ENCODE measurements around the gene GRAMD1B.
"Not testable (repeated sequence)": the region's sequence is repeated elsewhere in the genome, so short reads cannot be mapped to it uniquely, and the experiment has no call there.

Gene GRAMD1B

DNA sequence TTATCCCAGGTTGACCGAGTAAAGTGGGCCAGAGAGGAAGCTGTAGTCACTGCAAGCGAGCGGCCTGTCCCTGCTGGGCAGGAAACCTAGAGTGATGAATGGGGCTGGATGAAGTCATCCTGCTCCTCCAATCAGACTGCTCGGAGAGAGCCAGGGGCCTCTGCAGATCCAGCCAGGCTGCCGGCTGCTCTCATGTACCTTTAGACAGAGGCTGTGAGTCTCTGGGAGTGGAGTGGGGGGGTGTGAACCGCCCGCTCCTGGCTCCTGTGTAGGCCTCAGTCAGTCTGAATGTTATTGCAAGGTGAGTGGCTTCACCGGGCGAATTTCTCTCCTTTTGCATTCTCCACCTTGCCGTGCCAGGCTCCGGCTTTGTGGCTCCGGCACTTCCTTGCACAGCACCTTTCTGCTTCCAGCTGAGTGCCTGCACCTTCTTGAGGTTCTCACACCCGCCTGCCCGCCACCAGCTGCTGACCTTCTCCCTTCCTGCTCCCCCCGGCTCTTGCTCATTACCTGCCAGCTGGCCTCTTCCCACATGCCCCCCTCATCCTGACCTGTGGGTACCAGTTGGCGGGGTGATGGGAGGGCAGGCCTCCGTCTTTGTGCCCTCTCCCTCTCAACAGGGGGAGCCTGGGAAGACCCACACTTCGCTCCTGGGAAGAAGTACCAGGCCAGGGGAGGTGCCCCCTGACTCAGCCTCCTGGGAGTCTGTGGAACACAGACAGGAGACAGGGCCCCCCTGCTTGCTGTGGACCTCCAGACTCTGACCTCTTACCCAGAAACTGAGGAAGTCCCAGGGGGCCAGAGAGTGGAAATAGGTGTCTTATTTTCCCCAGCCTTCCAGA is 79.9 kb downstream of the GRAMD1B start:
- DNase-seq (ENCODE audit: low read depth in 2 of 2): no peak

DNA sequence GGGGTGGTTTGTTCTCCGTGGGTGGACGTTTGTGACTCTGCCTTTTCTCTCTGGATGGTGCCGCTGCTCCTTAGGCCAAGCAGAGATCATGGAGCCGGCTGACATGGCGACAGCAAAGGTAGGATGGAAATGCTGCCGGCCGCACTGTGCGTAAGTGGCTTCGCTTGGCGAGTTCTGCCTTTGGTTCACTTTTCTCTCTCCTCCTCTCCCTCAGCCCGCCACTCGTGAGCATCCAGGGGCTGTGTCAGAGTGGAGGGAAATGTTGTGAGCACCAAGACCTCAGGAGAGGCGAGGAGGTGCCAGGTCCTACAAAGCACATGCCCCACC is 80.5 kb downstream of the GRAMD1B start:
- DNase-seq (ENCODE audit: low read depth in 2 of 2): no peak

GRCh38 chr11:123511037-123511870 is 81.2 kb downstream of the GRAMD1B start:
- DNase-seq (ENCODE audit: low read depth in 2 of 2): peak; percentile 63 to 68

DNA sequence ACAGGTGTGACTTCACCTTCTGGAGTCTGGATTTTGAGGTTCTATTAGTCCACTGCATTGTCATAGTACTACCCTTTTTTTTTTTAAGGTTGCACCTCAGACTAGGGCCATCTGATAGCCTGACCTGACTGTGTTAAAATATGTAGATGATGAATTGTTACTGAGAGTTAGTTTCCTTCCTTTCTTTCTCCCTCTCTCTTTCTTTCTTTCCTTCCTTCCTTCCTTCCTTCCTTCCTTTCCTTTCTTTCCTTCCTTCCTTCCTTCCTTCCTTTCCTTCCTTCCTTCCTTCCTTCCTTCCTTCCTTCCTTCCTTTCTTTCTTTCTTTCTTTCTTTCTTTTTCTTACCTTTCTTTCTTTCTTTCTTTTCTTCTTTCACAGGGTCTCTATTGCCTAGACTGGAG is 83.2 kb downstream of the GRAMD1B start:
- DNase-seq (ENCODE audit: low read depth in 2 of 2): not testable (repeated sequence)

DNA sequence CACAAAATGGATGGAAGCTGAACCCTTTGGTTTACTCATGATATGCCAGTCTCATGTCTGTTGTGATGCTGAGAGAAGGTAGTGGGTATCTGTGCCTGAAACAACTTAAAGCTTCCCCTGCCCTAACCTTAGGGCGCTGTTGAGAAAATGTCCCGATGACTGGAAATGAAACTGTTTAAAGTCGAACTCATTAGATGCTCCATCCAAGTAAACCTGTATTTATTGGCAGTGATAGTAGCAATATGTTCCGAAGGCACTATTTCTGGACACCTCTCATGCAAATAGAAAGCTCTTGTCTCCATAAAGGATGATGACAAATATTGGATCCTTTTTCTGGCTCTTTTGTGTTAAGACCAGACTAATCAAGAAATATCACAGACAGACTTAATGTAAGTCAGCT is 86.2 kb downstream of the GRAMD1B start:
- DNase-seq (ENCODE audit: low read depth in 2 of 2): no peak

- DNase-seq (ENCODE audit: low read depth in 2 of 2): no peak
These were observed 87.7 kb downstream of the GRAMD1B start for GRCh38 chr11:123517559-123518364.

DNA sequence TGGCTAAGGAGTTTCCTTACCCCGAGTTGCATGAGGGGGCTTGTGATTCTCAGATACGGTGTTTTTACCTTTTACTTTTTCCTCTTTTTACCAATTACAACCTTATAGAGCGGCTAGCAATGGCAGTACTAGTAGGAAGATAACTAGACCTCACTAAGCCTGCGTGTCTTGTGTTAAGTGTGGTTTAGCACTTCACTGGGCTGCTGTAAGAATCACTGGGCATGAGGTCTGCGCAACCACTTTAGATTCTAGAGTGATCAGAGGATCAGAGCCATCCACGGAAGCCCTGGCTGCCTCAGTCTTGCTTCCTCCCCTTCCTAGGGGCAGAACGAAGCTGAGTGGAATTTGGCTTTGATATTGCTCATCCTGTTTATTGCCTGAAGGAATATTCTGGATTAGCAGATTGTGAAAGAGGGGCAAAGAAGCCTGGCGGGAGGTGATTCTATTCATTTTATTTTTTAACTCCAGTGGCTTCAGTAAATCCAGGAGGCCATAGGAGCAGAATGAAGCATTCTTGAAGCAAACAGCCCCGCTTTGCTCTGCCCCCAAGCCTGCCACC is 88.5 kb downstream of the GRAMD1B start:
- DNase-seq (ENCODE audit: low read depth in 2 of 2): no peak

DNA sequence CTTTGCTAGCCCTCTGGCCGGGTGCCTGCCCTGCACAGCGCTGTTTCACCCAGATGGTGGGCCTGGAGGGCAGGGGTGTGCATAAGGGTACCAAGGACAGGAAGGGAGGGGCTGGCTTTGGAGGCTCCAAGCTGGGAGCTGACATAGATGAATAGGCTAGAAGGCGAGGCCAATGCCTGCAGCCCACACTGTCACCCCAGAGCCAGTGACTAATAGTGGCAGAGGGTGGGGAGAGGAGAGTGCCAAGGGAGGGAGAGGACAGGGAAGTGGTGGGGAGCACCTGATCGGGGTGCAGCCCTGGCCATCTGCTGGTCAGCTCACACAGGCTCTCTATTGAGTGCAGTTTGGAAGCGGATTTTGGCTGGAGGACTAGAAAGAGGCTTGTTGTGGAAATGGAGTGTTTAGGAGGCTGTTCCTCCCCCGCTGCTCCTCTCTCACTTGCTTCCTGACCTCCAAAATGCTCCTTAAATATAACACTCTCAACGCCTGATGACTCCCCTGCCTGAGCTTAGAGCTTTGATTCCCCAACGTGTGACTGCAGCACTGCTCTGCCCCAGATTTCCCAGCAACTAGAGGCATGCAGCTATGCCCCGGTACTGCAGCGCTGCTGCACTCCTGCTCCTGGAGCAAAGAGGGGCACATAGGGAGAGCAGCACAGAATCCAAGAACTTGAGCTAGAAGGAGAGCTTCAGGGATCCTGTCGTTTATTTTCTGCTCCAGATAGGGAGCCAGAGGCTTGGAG is 89.2 kb downstream of the GRAMD1B start:
- no peak for DNase-seq (ENCODE audit: low read depth in 2 of 2)

GRCh38 chr11:123519797-123520193 is 89.7 kb downstream of the GRAMD1B start:
- DNase-seq (ENCODE audit: low read depth in 2 of 2): no peak

DNA sequence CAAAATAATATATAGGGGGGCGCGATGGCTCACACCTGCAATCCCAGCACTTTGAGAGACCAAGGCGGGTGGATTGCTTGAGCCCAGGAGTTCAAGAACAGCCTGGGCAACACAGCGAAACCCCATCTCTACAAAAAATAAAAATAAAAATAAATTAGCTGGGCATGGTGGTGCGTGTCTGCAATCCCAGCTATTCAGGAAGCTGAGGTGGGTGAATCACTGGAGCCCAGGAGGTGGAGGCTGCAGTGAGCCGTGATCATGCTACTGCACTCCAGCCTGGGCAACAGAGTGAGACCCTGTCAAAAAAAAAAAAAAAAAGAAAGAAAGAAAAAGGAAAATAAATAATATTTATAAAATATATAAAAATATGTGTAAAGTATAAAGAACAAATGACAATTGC is 90.4 kb downstream of the GRAMD1B start:
- DNase-seq (ENCODE audit: low read depth in 2 of 2): not testable (repeated sequence)

- no peak for DNase-seq (ENCODE audit: low read depth in 2 of 2)
These were observed 90.9 kb downstream of the GRAMD1B start for GRCh38 chr11:123521001-123521400.

DNA sequence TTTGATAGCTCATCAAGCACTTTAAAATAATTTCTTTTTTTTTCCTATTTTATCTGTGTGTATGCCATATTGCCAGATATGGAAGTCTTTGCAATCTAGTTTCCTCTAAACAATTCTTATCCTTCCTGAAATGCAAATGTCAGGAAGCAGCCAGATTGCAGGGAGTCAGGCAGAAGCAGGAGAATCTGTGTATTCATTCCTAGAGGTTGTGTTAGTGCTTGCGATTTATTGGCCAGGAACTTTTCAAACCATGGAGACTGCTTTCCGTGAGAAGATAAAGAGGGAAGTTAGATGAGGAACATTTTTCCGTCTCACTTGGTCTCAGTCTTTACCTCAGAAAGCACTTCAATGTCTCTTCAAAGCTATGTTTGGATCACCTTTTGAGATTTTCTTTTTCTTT is 91.9 kb downstream of the GRAMD1B start:
- no peak for DNase-seq (ENCODE audit: low read depth in 2 of 2)

GRCh38 chr11:123523539-123523938 is 93.5 kb downstream of the GRAMD1B start:
- DNase-seq (ENCODE audit: low read depth in 2 of 2): no peak

GRCh38 chr11:123525097-123525496 is 95.0 kb downstream of the GRAMD1B start:
- DNase-seq (ENCODE audit: low read depth in 2 of 2): no peak

GRCh38 chr11:123525511-123525918 is 95.4 kb downstream of the GRAMD1B start:
- DNase-seq (ENCODE audit: low read depth in 2 of 2): no peak

GRCh38 chr11:123526027-123526805 is 96.1 kb downstream of the GRAMD1B start:
- no peak for DNase-seq (ENCODE audit: low read depth in 2 of 2)

DNA sequence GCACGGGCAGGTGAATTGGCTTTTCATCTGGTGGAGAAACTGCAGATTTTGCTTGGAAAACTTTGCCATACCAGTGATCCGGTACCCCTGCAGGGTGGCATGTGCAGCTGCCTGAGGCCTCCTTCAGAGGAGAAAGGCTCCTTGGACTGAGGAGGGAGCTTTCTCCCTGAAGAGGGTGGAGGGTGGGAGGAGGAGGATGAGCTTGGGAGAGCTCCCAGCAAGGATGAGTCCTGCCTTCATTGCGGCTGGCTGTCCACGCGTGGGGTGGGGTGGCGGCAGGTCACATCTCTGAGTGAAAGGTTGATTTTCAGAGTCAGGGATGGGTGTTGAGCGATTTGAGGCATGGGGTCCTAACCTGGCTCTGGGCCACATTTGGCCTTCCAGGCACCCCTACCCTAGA is 96.8 kb downstream of the GRAMD1B start:
- no peak for DNase-seq (ENCODE audit: low read depth in 2 of 2)

DNA sequence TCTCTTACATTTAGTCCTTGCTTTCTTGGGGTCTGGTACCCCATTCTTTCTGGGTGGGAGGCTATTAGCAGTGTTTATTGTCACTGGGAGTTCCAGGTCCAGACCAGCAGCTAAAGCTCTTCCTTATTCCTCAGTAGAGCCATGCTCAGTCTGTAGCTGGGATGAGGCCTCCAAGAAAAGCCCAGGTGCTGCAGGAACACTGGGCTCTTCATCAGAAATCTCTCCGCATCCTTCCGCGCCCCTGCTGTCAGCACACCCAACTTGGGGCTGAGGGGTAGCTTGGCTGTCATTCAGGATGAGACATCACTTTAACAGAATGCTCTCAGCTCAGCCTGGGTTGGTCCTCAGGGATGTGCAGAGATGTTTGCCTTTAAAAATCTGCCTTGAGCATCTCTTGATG is 97.5 kb downstream of the GRAMD1B start:
- DNase-seq (ENCODE audit: low read depth in 2 of 2): no peak

GRCh38 chr11:123527947-123528346 is 97.9 kb downstream of the GRAMD1B start:
- DNase-seq (ENCODE audit: low read depth in 2 of 2): no peak

- DNase-seq (ENCODE audit: low read depth in 2 of 2): no peak
These were observed 101.3 kb downstream of the GRAMD1B start for GRCh38 chr11:123531325-123531724.
